HEK293 (cell line): ENCODE measurements around the gene BYSL.
A peak's percentile ranks its signal among the peaks of the same experiment; 100 is the strongest.

Experiments used
- AEBP2 ChIP-seq: fragments of 450-650 bp; formaldehyde crosslinking; IDR thresholded peaks from 2 replicates; pipeline ENCODE4 v1.5.1; 2016; ENCODE audit warnings: missing biosample characterization, missing genetic modification characterization, borderline replicate concordance
- CTCF ChIP-seq: fragments of 450-650 bp; formaldehyde crosslinking; IDR thresholded peaks from 2 replicates; pipeline ENCODE4 v1.5.1; 2016; ENCODE audit warnings: missing biosample characterization, missing genetic modification characterization
- FEZF1 ChIP-seq: fragments of 450-650 bp; formaldehyde crosslinking; IDR thresholded peaks from 2 replicates; pipeline ENCODE4 v1.5.1; 2016; ENCODE audit warnings: missing biosample characterization, missing genetic modification characterization
- HIC1 ChIP-seq: fragments of 450-650 bp; formaldehyde crosslinking; IDR thresholded peaks from 2 replicates; pipeline ENCODE4 v1.5.1; 2016; ENCODE audit warnings: missing biosample characterization, missing genetic modification characterization
- HOXA7 ChIP-seq: sonication (generic); formaldehyde crosslinking; IDR thresholded peaks from 2 replicates; pipeline ENCODE4 v1.8.1; 2022; ENCODE audit warnings: missing genetic modification reagents, borderline replicate concordance
- HOXC10 ChIP-seq: sonication (generic); formaldehyde crosslinking; IDR thresholded peaks from 2 replicates; pipeline ENCODE4 v1.8.1; 2023; ENCODE audit warnings: mild to moderate bottlenecking, missing genetic modification reagents
- KLF7 ChIP-seq: fragments of 450-650 bp; formaldehyde crosslinking; IDR thresholded peaks from 2 replicates; pipeline ENCODE4 v1.5.1; 2016; ENCODE audit warnings: missing biosample characterization, missing genetic modification characterization, borderline replicate concordance
- KLF8 ChIP-seq: fragments of 450-650 bp; formaldehyde crosslinking; IDR thresholded peaks from 2 replicates; pipeline ENCODE4 v1.5.1; 2016; ENCODE audit warnings: missing biosample characterization, missing genetic modification characterization
- KLF9 ChIP-seq: fragments of 450-650 bp; formaldehyde crosslinking; IDR thresholded peaks from 2 replicates; pipeline ENCODE4 v1.5.1; 2016; ENCODE audit warnings: missing biosample characterization, missing genetic modification characterization, low read depth
- OSR2 ChIP-seq: fragments of 450-650 bp; formaldehyde crosslinking; IDR thresholded peaks from 2 replicates; pipeline ENCODE4 v1.5.1; 2016; ENCODE audit warnings: missing biosample characterization, missing genetic modification characterization
- OVOL3 ChIP-seq: fragments of 450-650 bp; formaldehyde crosslinking; IDR thresholded peaks from 2 replicates; pipeline ENCODE4 v1.5.1; 2016; ENCODE audit warnings: missing biosample characterization, missing genetic modification characterization
- RBAK ChIP-seq: fragments of 450-650 bp; formaldehyde crosslinking; IDR thresholded peaks from 2 replicates; pipeline ENCODE4 v1.5.1; 2016; ENCODE audit warnings: missing biosample characterization, missing genetic modification characterization
- SCRT1 ChIP-seq: fragments of 450-650 bp; formaldehyde crosslinking; IDR thresholded peaks from 2 replicates; pipeline ENCODE4 v1.5.1; 2016; ENCODE audit warnings: missing biosample characterization, missing genetic modification characterization, borderline replicate concordance
- YY1 ChIP-seq: fragments of 450-650 bp; formaldehyde crosslinking; IDR thresholded peaks from 2 replicates; pipeline ENCODE4 v1.5.1; 2018; ENCODE audit warnings: missing biosample characterization, missing genetic modification characterization
- ZBTB17 ChIP-seq: fragments of 450-650 bp; formaldehyde crosslinking; IDR thresholded peaks from 2 replicates; pipeline ENCODE4 v1.5.1; 2016; ENCODE audit warnings: missing biosample characterization, missing genetic modification characterization
- ZBTB7A ChIP-seq: fragments of 450-650 bp; formaldehyde crosslinking; IDR thresholded peaks from 2 replicates; pipeline ENCODE4 v1.5.1; 2016; ENCODE audit warnings: low read depth, missing biosample characterization, missing genetic modification characterization
- ZFP37 ChIP-seq: fragments of 450-650 bp; formaldehyde crosslinking; IDR thresholded peaks from 2 replicates; pipeline ENCODE4 v1.5.1; 2016; ENCODE audit warnings: missing biosample characterization, missing genetic modification characterization
- ZNF132 ChIP-seq: fragments of 450-650 bp; formaldehyde crosslinking; IDR thresholded peaks from 2 replicates; pipeline ENCODE4 v1.5.1; 2017; ENCODE audit warnings: missing biosample characterization, missing genetic modification characterization, borderline replicate concordance
- ZNF140 ChIP-seq: fragments of 450-650 bp; formaldehyde crosslinking; IDR thresholded peaks from 2 replicates; pipeline ENCODE4 v1.5.1; 2016; ENCODE audit warnings: missing biosample characterization, missing genetic modification characterization
- ZNF16 ChIP-seq: fragments of 450-650 bp; formaldehyde crosslinking; IDR thresholded peaks from 2 replicates; pipeline ENCODE4 v1.5.1; 2016; ENCODE audit warnings: low read depth, missing biosample characterization, missing genetic modification characterization
- ZNF2 ChIP-seq: fragments of 450-650 bp; formaldehyde crosslinking; IDR thresholded peaks from 2 replicates; pipeline ENCODE4 v1.5.1; 2016; ENCODE audit warnings: missing biosample characterization, missing genetic modification characterization
- ZNF223 ChIP-seq: fragments of 450-650 bp; formaldehyde crosslinking; IDR thresholded peaks from 2 replicates; pipeline ENCODE4 v1.5.1; 2016; ENCODE audit warnings: missing biosample characterization, missing genetic modification characterization
- ZNF311 ChIP-seq: fragments of 450-650 bp; formaldehyde crosslinking; IDR thresholded peaks from 2 replicates; pipeline ENCODE4 v1.5.1; 2017; ENCODE audit warnings: missing biosample characterization, missing genetic modification characterization, borderline replicate concordance
- ZNF335 ChIP-seq: fragments of 450-650 bp; formaldehyde crosslinking; conservative IDR thresholded peaks from 2 replicates; pipeline ENCODE4 v1.5.1; 2016; ENCODE audit warnings: missing biosample characterization, missing genetic modification characterization
- ZNF37A ChIP-seq: fragments of 450-650 bp; IDR thresholded peaks from 2 replicates; pipeline ENCODE4 v1.5.1; 2018; ENCODE audit warnings: missing biosample characterization, missing genetic modification characterization
- ZNF433 ChIP-seq: fragments of 450-650 bp; formaldehyde crosslinking; IDR thresholded peaks from 2 replicates; pipeline ENCODE4 v1.5.1; 2016; ENCODE audit warnings: missing biosample characterization, missing genetic modification characterization, low read depth
- ZNF48 ChIP-seq: fragments of 450-650 bp; formaldehyde crosslinking; IDR thresholded peaks from 2 replicates; pipeline ENCODE4 v1.5.1; 2016; ENCODE audit warnings: missing biosample characterization, missing genetic modification characterization
- ZNF510 ChIP-seq: fragments of 450-650 bp; formaldehyde crosslinking; IDR thresholded peaks from 2 replicates; pipeline ENCODE4 v1.5.1; 2018; ENCODE audit warnings: mild to moderate bottlenecking, missing genetic modification characterization, missing biosample characterization; ENCODE audit not compliant: insufficient replicate concordance
- ZNF514 ChIP-seq: fragments of 450-650 bp; formaldehyde crosslinking; IDR thresholded peaks from 2 replicates; pipeline ENCODE4 v1.5.1; 2016; ENCODE audit warnings: missing biosample characterization, missing genetic modification characterization
- ZNF548 ChIP-seq: fragments of 450-650 bp; formaldehyde crosslinking; IDR thresholded peaks from 2 replicates; pipeline ENCODE4 v1.5.1; 2016; ENCODE audit warnings: missing biosample characterization, missing genetic modification characterization
- ZNF555 ChIP-seq: fragments of 450-650 bp; formaldehyde crosslinking; conservative IDR thresholded peaks from 2 replicates; pipeline ENCODE4 v1.5.1; 2017; ENCODE audit warnings: missing biosample characterization, mild to moderate bottlenecking, missing genetic modification characterization, inconsistent platforms
- ZNF664 ChIP-seq: fragments of 450-650 bp; formaldehyde crosslinking; IDR thresholded peaks from 2 replicates; pipeline ENCODE4 v1.5.1; 2016; ENCODE audit warnings: missing biosample characterization, missing genetic modification characterization
- ZNF677 ChIP-seq: fragments of 450-650 bp; IDR thresholded peaks from 2 replicates; pipeline ENCODE4 v1.5.0; 2018; ENCODE audit warnings: missing biosample characterization, mild to moderate bottlenecking, missing genetic modification characterization, moderate library complexity
- ZNF701 ChIP-seq: fragments of 450-650 bp; formaldehyde crosslinking; IDR thresholded peaks from 2 replicates; pipeline ENCODE4 v1.5.1; 2016; ENCODE audit warnings: missing biosample characterization, missing genetic modification characterization
- ZNF707 ChIP-seq: fragments of 450-650 bp; formaldehyde crosslinking; IDR thresholded peaks from 2 replicates; pipeline ENCODE4 v1.5.1; 2016; ENCODE audit warnings: missing biosample characterization, missing genetic modification characterization
- ZNF843 ChIP-seq: fragments of 450-650 bp; formaldehyde crosslinking; IDR thresholded peaks from 2 replicates; pipeline ENCODE4 v1.5.1; 2016; ENCODE audit warnings: missing biosample characterization, missing genetic modification characterization
- ZSCAN16 ChIP-seq: fragments of 450-650 bp; formaldehyde crosslinking; IDR thresholded peaks from 2 replicates; pipeline ENCODE4 v1.5.1; 2016; ENCODE audit warnings: missing biosample characterization, missing genetic modification characterization
- ZXDB ChIP-seq: fragments of 450-650 bp; formaldehyde crosslinking; IDR thresholded peaks from 2 replicates; pipeline ENCODE4 v1.5.1; 2016; ENCODE audit warnings: missing biosample characterization, missing genetic modification characterization

The BYSL gene

GRCh38 chr6:41939176-41939847 lies 18.0 kb downstream of the BYSL start (continued):
- TF ChIP-seq ZNF223 (tag by site-specific recombination): no peak
- no peak for TF ChIP-seq ZNF132 (tag by site-specific recombination)
- no peak for TF ChIP-seq ZNF2
- no peak for TF ChIP-seq FEZF1 (tag by site-specific recombination)
- TF ChIP-seq RBAK (tag by site-specific recombination): no peak
- no peak for TF ChIP-seq KLF8
- no peak for TF ChIP-seq ZNF548 (tag by site-specific recombination)
- no peak for TF ChIP-seq KLF7 (tag by site-specific recombination)
- no peak for TF ChIP-seq ZNF510 (tag by site-specific recombination)
- no peak for TF ChIP-seq ZNF843 (tag by site-specific recombination)
- TF ChIP-seq ZNF677 (tag by site-specific recombination): no peak
- TF ChIP-seq ZSCAN16 (tag by site-specific recombination): no peak
- TF ChIP-seq OVOL3 (tag by site-specific recombination): no peak
- TF ChIP-seq ZBTB7A: no peak
- no peak for TF ChIP-seq ZNF16 (tag by site-specific recombination)
- no peak for TF ChIP-seq ZNF311
- TF ChIP-seq OSR2: no peak
- TF ChIP-seq ZBTB17 (tag by site-specific recombination): 0 out of 2 replicates have a peak, but pooled peaks have one; percentile 27
- no peak for TF ChIP-seq AEBP2 (tag by site-specific recombination)
- no peak for TF ChIP-seq KLF9 (tag by site-specific recombination)
- TF ChIP-seq ZNF701 (tag by site-specific recombination): no peak
- TF ChIP-seq ZNF707 (tag by site-specific recombination): no peak
- TF ChIP-seq ZNF48 (tag by site-specific recombination): no peak
- TF ChIP-seq HOXA7 (CRISPR knock-in tag): no peak
- no peak for TF ChIP-seq ZNF433
- TF ChIP-seq ZNF555 (tag by site-specific recombination): no peak
- no peak for TF ChIP-seq ZNF37A (tag by site-specific recombination)
- TF ChIP-seq ZNF514: no peak
- TF ChIP-seq SCRT1 (tag by site-specific recombination): no peak
- TF ChIP-seq HIC1 (tag by site-specific recombination): no peak
- no peak for TF ChIP-seq CTCF (tag by site-specific recombination)
- no peak for TF ChIP-seq ZNF335 (tag by site-specific recombination)
- no peak for TF ChIP-seq HOXC10
- no peak for TF ChIP-seq ZFP37 (tag by site-specific recombination)
- no peak for TF ChIP-seq ZNF664
- no peak for TF ChIP-seq YY1 (tag by site-specific recombination)
- no peak for TF ChIP-seq ZNF140 (tag by site-specific recombination)
- no peak for TF ChIP-seq ZXDB (tag by site-specific recombination)
